ENCODE measurements around the gene SYCE1L.
"Not testable (repeated sequence)": the region's sequence is repeated elsewhere in the genome, so short reads cannot be mapped to it uniquely, and the experiment has no call there.

SYCE1L gene

DNA sequence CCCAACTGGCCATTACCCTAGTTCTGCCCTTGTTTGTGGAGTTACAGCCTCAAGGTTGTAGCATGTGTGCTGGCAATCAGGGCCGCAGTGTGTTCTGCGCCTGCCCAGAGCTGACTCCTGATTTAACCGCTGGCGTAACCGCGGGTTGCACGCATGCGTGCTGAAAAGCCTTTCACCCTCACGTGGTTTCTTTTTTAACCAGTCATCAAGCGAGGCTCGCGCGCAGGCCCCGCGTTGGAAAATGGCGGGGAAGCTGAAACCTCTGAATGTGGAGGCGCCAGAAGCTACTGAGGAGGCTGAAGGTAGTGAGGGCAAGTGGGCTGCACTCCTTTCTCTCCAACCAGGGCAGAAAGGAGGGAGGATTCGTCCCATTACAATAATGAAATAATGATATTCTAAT is at the start of gene SYCE1L:
Gene SYCE1L, plus strand, starts transcription at position 198 of the 400 bp plus-strand sequence. Its CDS starts 44 bp downstream, at position 242.
- DNase-seq (ENCODE audit: insufficient read length, low spot score) (no peak), FAIRE-seq (no peak)

DNA sequence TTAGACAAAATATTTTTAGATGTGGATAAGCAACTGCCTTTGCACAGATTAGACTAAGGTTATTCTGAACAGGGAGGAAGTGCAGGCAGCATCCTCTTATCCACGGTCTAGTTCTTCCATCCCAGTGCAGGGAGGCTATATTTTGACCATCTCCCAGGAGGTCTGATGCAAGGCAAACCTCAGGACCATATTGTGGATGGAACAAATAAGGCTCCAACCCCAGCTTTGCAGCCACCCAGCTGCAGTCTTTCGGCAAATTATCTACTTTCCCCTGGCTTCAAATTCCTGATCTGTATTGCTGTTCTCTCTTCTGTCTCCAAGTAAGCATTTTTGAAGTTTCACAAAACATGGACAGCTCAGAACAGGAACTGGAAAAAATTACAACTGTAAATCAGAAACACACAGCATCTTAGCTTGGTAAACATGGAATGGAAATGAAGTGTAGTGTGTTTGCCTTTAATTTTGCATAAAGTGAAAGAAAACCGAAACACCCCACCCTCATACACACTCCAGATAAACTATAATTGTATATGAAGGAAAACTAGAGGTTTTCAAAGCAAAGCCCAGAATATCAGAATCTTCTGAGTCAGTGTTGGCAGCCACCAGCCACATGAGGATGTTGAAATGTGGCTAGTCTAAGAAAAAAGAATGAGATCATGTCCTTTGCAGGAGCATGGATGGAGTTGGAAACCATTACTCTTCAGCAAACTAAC is 41.7 kb upstream of the SYCE1L start:
- FAIRE-seq (no peak), DNase-seq (ENCODE audit: insufficient read length, low spot score) (no peak)

DNA sequence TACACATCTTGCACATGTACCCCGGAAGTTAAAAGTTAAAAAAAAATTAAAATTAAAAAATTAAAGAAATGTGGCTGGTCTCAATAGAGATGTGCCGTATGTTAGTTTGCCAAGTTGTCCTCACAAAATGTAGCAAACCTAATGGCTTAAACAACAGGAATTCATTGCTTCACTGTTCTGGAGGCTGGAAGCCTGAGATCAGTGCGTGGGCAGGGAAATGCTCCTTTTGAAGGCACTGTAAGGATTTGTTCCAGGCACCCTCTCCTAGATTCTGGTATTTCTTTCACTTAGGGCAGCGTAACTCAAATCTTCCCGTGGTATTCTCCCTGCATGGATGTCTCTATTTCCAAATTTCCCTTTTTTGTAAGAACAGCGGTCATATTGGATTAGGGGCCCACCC is 40.9 kb upstream of the SYCE1L start:
- no peak for FAIRE-seq
- no peak for DNase-seq (ENCODE audit: insufficient read length, low spot score)

DNA sequence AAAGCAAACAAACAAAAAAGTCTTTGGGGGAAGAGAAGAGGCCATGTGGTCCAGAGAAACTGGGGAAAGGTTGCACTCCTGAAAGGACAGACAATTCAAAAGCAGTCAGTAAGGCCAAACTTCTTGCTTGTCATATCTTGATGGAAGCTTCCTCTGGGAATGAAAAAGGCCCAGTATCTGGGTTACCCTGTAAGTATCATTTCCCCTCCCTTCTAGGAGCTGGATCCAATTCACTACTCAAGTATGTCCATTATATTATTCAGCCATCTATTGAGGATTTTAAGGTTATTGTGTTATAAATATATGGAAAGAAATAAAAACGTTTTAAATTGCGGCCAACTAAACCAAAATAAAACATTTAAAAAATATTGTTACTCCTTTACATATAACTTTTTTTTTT is 34.2 kb upstream of the SYCE1L start:
- FAIRE-seq (no peak), DNase-seq (ENCODE audit: insufficient read length, low spot score) (no peak)

- not testable (repeated sequence) for DNase-seq (ENCODE audit: insufficient read length, low spot score); FAIRE-seq
Measured at GRCh38 chr16:77165536-77166236, 33.5 kb upstream of the SYCE1L start.

- FAIRE-seq (no peak), DNase-seq (ENCODE audit: insufficient read length, low spot score) (no peak)
Measured at GRCh38 chr16:77166726-77167125, 32.5 kb upstream of the SYCE1L start.

- FAIRE-seq = no peak
Measured at GRCh38 chr16:77168901-77169300, 30.3 kb upstream of the SYCE1L start.

DNA sequence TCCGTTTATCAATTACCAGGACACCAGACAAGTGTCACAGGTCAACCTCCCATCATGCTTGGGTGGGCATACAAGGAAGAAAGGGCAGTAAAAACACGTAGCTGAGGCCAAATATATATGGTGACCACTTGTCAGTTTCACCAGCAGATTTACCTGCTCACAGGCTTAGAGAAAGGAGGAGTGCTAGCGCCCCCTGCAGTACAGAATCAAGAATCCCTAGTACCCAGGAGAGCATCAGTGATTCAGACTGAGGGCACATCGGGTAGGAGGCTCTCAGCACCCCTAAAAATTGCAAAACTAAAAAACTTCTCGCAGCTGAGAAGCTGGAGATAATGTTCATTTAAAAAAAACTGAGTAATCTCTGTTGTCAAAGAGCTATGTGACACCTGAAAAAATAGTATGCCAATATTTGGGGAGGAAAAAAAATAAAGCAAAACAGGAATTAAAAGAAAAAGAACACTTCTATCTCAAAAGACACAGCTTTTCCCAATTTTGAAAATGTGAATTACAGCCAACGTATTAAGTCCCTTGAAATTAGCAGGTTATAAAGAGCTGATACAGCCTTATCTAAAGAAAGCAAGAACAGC is 29.5 kb upstream of the SYCE1L start:
- DNase-seq (ENCODE audit: insufficient read length, low spot score) (no peak), FAIRE-seq (no peak)

More at GRCh38 chr16:77168901-77169300, 30.3 kb upstream of the SYCE1L start:
- no peak for DNase-seq (ENCODE audit: insufficient read length, low spot score)

DNA sequence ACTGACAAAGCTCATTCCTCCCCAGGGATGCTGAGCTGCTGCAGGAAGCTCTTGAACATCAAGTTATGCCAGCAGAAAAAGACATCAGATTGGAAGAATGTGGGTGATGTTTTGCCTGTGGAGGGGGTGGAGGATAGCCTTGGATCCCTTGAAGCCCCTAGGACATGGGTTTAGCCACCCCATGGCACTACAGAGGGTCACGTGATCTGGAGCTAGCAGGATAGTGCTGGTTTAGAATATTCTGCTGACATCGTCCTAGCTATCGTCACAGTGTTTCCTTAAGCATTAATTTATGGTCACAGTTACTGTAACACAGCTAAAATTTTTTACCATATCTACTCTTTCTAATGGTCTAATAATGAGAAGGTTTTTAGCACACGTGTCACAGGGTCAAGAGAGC is 28.4 kb upstream of the SYCE1L start:
- DNase-seq (ENCODE audit: insufficient read length, low spot score) (no peak), FAIRE-seq (no peak)

DNA sequence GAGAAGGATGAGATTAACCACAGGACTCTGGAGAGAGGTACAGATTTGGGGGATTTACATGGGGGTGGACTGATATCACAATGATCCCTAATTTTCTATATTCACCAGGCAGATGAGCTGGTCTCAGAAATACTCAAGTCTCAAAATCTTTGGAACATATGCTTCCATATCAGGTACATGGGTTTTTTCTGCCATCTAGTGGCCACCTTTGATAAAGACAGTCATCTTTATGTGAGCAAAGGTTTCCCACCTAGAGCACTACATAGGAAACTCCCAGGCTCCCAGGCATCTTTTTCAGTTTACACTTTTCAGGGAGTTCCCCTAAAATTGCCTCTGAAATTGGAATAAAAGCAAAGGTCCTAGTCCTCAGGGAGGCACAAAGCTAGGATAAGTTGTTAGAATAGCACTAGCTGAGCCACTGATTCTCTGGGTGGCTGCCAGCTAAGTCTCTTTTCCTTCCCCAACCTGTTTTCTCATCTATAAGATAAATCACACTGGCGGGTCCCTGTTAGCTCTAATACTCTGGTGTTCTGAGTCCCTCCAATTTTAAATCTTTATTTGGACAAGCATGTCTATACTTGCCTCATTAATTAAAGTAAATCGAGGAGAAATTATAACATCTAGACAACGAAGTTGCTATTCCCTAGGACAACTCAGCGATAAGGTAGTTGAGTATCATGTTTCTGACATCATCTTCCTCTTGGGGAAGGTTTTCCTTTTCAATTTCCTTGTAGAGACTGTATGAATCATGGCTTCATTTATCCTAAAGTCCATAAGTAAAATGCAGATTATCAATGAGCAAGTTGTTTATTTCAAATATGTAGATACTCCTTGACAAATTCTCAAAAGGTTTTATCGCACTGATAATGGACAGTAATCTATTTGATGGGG is 27.2 kb upstream of the SYCE1L start:
- FAIRE-seq (no peak), DNase-seq (ENCODE audit: insufficient read length, low spot score) (peak; percentile 60)

GRCh38 chr16:77172951-77173350 is 26.3 kb upstream of the SYCE1L start:
- FAIRE-seq (no peak), DNase-seq (ENCODE audit: insufficient read length, low spot score) (no peak)

DNA sequence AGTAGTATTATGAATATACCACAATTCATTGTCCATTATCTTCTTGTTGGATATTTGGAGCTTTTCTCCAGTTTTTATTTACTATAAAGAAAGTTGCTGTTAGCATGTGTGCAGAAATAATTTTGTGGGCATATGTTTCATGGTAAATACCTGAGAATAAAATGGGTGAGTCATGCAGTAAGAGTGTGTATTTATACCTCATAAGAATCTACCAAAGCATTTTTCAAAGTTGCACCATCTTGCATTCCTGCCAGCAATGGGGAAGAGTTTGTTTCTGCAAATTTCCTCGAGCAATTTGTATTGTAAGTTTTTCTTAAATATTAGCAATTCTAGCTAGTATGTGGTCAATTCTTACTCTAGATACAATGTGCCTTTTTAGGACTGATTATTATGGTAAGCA is 16.1 kb upstream of the SYCE1L start:
- DNase-seq (ENCODE audit: insufficient read length, low spot score) (no peak), FAIRE-seq (no peak)

GRCh38 chr16:77186298-77186697 is 12.9 kb upstream of the SYCE1L start:
- DNase-seq (ENCODE audit: insufficient read length, low spot score); FAIRE-seq: not testable (repeated sequence)

- no peak for DNase-seq (ENCODE audit: insufficient read length, low spot score)
- no peak for FAIRE-seq
Measured at GRCh38 chr16:77190190-77190477, 9.1 kb upstream of the SYCE1L start.

DNA sequence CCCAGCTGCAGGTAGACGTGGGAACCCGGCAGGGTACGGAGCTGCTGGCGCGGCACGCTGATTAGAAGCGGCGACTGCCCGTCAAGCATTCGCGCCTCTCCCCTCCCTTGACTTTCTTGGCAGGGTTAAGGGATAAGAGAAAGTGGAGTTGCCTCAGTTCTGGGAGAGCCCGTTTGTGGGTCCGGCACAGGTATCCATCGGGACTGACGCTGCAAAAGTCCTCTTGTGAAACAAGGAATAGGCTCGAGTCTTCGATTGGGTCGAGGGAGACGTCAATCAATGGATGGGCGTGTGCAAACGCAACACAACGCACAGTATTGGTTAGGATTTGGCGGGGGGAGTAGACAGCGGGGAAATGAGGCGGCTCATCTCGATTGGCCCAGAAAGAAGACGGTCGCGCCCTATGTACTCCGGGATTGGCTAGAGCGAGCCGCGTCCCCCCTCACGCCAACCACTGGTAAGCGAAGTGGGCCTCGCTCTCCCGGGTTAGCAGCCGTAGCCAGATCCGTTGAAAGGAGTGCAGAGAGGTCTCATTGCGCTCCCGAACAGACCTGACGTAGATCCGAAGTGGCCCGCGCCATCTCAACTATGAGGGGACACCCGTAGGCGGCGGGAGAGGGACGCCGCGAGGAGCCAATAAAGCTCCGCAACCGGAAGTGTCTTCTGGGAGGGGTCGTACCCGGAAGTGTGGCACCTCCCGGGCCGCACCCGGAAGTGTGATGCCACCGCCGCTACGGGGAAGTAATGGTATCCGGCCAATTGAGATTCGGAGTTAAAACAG is 8.5 kb upstream of the SYCE1L start, which contains the start of gene MON1B:
Gene MON1B, plus strand, starts transcription at position 713 of the 781 bp plus-strand sequence. CDS start 296 bp downstream, outside the sequence.
- FAIRE-seq (peak; percentile 99), DNase-seq (ENCODE audit: insufficient read length, low spot score) (peak; percentile 99)

DNA sequence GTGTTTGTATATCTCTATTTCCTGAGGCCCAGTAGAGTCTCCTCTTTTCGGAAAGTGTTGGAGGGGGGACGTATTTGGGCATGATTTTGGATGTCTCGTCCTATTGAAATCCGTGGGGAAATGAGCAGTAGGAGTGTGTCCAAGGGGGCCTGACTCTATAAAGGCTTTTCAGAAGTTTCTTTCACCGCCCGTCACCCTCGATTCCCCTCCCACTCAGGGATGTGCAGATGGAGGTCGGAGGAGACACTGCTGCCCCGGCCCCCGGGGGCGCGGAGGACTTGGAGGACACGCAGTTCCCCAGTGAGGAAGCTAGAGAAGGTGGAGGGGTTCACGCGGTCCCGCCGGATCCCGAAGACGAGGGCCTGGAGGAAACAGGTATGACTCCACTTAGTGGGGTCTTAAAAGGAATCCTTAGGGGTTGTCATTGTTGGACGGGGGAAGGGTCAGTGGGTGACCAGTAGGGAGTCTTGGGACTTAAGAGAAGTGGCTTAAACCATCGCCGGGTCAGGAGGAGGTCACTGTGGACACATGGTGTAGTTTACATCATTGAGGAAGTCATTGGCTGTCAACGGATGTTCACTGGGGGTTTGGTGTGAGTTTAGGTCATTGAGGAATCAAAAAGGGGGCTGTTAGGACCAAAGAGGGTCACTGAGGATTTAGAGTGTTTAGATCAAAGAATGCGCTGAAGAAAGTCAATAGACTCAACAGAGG is 7.8 kb upstream of the SYCE1L start:
- DNase-seq (ENCODE audit: insufficient read length, low spot score) (no peak), FAIRE-seq (no peak)

DNA sequence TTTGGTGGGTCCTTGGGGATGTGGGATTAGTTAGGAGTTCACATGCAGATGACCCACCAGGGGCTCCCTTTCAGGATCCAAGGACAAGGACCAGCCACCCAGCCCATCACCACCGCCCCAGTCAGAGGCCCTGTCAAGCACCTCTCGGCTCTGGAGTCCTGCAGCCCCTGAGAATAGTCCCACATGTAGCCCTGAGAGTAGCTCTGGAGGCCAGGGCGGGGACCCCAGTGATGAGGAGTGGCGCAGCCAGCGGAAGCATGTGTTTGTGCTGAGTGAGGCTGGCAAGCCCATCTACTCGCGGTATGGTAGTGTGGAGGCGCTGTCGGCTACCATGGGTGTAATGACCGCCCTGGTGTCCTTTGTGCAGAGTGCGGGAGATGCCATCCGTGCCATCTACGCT is 5.8 kb upstream of the SYCE1L start:
- FAIRE-seq = no peak
- no peak for DNase-seq (ENCODE audit: insufficient read length, low spot score)

GRCh38 chr16:77194295-77195231 is 4.6 kb upstream of the SYCE1L start:
- FAIRE-seq (no peak), DNase-seq (ENCODE audit: insufficient read length, low spot score) (no peak)
